ENCODE results near the gene TTBK2. TPM values are rescaled to one million over a fixed set of nuclear protein-coding genes. Genes with fewer than 3 reads are reported as not detected.

The TTBK2 gene
- polyA plus RNA-seq, 3 donors, result 3.7 to 9.0 (median 5.7) TPM

- Histone ChIP-seq H3K4me1 (ENCODE audit: control insufficient read depth in 1 of 2, insufficient read depth in 2 of 2, low read length in 2 of 2) (no peaks in the 10 kb centered on the region), H3K79me2 (ENCODE audit: insufficient read depth, low read length) (no peaks in the 10 kb centered on the region), H3K36me3 (replicated peaks in 1 of 2; ENCODE audit: control insufficient read depth in 1 of 2, insufficient read depth in 2 of 2, low read length in 2 of 2) (no peaks in the 10 kb centered on the region), H2AFZ (ENCODE audit: insufficient read depth, low read depth, low read length, poor library complexity, severe bottlenecking) (no peak overlapping the region), H3K27ac (ENCODE audit: low read depth in 1 of 2, low read length in 2 of 2) (no peak overlapping the region), H3K4me3 (replicated peaks in 1 of 3; ENCODE audit: low read depth in 2 of 3, low read length in 3 of 3) (no peak overlapping the region), H3K27me3 (ENCODE audit: control insufficient read depth in 2 of 2, insufficient read depth in 2 of 2, low read length in 2 of 2) (no peaks in the 10 kb centered on the region), H4K20me1 (ENCODE audit: insufficient read depth, low read length) (no peaks in the 10 kb centered on the region), H3K9me3 (replicated peaks in 1 of 2; ENCODE audit: control insufficient read depth in 1 of 2, insufficient read depth in 1 of 2, low read length in 2 of 2) (no peaks in the 10 kb centered on the region), H3K9ac (ENCODE audit: insufficient read depth, low read length, poor library complexity, severe bottlenecking) (no peak overlapping the region), H3K4me2 (replicated peaks; ENCODE audit: extremely low read depth, low read length, poor library complexity, severe bottlenecking) (no peak overlapping the region)
- Mint-ChIP-seq H3K9me3 (no peaks in the 10 kb centered on the region), H3K4me3 (no peak overlapping the region), H3K36me3 (no peaks in the 10 kb centered on the region), H3K27me3 (ENCODE audit: low read depth in 3 of 3) (peaks cover 0 to 3% (median 0%) of the 10 kb centered on the region in 3 donors), H3K4me1 (no peaks in the 10 kb centered on the region), H3K27ac (no peak overlapping the region)
- no peak for TF ChIP-seq CTCF (IDR thresholded peaks at IDR 0.05)
- no peak for DNase-seq
- 100% methylated on average over 2 of the region's 6 CpGs for WGBS (ENCODE audit: insufficient coverage)
- intact Hi-C loops (cut with micrococcal nuclease), result no loop called here
Observed at GRCh38 chr15:42693942-42694341, 226.6 kb downstream of the TTBK2 start.

GRCh38 chr15:42693496-42693895 lies 227.1 kb downstream of the TTBK2 start:
- H3K79me2 ChIP-seq (ENCODE audit: insufficient read depth, low read length), result no peaks in the 10 kb centered on the region
- H3K4me3 Mint-ChIP-seq, result no peak overlapping the region
- H3K27me3 ChIP-seq (ENCODE audit: control insufficient read depth in 2 of 2, insufficient read depth in 2 of 2, low read length in 2 of 2), result no peaks in the 10 kb centered on the region
- no peak overlapping the region for H3K27ac Mint-ChIP-seq
- no peak overlapping the region for H3K4me3 ChIP-seq (replicated peaks in 1 of 3; ENCODE audit: low read depth in 2 of 3, low read length in 3 of 3)
- no peaks in the 10 kb centered on the region for H3K4me1 Mint-ChIP-seq
- 95% methylated on average over 6 of the region's 6 CpGs for WGBS (ENCODE audit: insufficient coverage)
- no peak overlapping the region for H3K27ac ChIP-seq (ENCODE audit: low read depth in 1 of 2, low read length in 2 of 2)
- no peak for TF ChIP-seq CTCF (IDR thresholded peaks at IDR 0.05)
- no peaks in the 10 kb centered on the region for H3K36me3 Mint-ChIP-seq
- H3K4me2 ChIP-seq (replicated peaks; ENCODE audit: extremely low read depth, low read length, poor library complexity, severe bottlenecking), result no peak overlapping the region
- H3K27me3 Mint-ChIP-seq (ENCODE audit: low read depth in 3 of 3), result peaks cover 0 to 3% (median 0%) of the 10 kb centered on the region in 3 donors
- H2AFZ ChIP-seq (ENCODE audit: insufficient read depth, low read depth, low read length, poor library complexity, severe bottlenecking), result no peak overlapping the region
- intact Hi-C loops (cut with micrococcal nuclease), result no loop called here
- no peak overlapping the region for H3K9ac ChIP-seq (ENCODE audit: insufficient read depth, low read length, poor library complexity, severe bottlenecking)
- H4K20me1 ChIP-seq (ENCODE audit: insufficient read depth, low read length), result no peaks in the 10 kb centered on the region
- H3K4me1 ChIP-seq (ENCODE audit: control insufficient read depth in 1 of 2, insufficient read depth in 2 of 2, low read length in 2 of 2), result no peaks in the 10 kb centered on the region
- no peaks in the 10 kb centered on the region for H3K9me3 ChIP-seq (replicated peaks in 1 of 2; ENCODE audit: control insufficient read depth in 1 of 2, insufficient read depth in 1 of 2, low read length in 2 of 2)
- no peaks in the 10 kb centered on the region for H3K9me3 Mint-ChIP-seq
- no peaks in the 10 kb centered on the region for H3K36me3 ChIP-seq (replicated peaks in 1 of 2; ENCODE audit: control insufficient read depth in 1 of 2, insufficient read depth in 2 of 2, low read length in 2 of 2)
- DNase-seq, result no peak
